Esophagus squamous epithelium (tissue), 5 donors: ENCODE results near the gene NFATC2. TPM values are rescaled to one million over a fixed set of nuclear protein-coding genes. Genes with fewer than 3 reads are reported as not detected.

Experiments
- DNase-seq: peaks from one replicate; lab custom pipeline; 2025; lab: John Stamatoyannopoulos, UW
- H3K27ac ChIP-seq, 4 donors: fragments of 200-600 bp; sonication (generic); one replicate each; pipeline ENCODE4 v1.5.1; 2016 to 2019; ENCODE audit warnings: mild to moderate bottlenecking in 1 of 4
- H3K27me3 ChIP-seq, 4 donors: fragments of 200-600 bp; sonication (generic); 1 replicate in 3 of 4; 2 replicates in 1 of 4; pipeline versions ENCODE4 v1.5.1 to v1.6.0; 2017 to 2021; ENCODE audit warnings: antibody characterized with exemption in 1 of 4
- H3K36me3 ChIP-seq, 3 donors: fragments of 200-600 bp; sonication (generic); one replicate each; pipeline ENCODE4 v1.5.1; 2016 to 2019
- H3K4me1 ChIP-seq, 3 donors: fragments of 200-600 bp; sonication (generic); one replicate each; pipeline ENCODE4 v1.5.1; 2017 to 2019
- H3K4me3 ChIP-seq, 4 donors: fragments of 200-600 bp; sonication (generic); 1 replicate in 3 of 4; 2 replicates in 1 of 4; pipeline ENCODE4 v1.5.1; 2016 to 2019; ENCODE audit warnings: mild to moderate bottlenecking in 2 of 4, moderate library complexity in 1 of 4
- H3K9me3 ChIP-seq, 3 donors: fragments of 200-600 bp; sonication (generic); one replicate each; pipeline ENCODE4 v1.5.1; 2016 to 2019
- CTCF ChIP-seq, 6 experiments: fragments of 450-650 bp in 4 of 6; fragments of 200-600 bp in 2 of 6; sonication (generic) in 2 of 6; IDR thresholded peaks; one replicate each; pipeline ENCODE4 v1.5.1; 2016 to 2019; ENCODE audit warnings: antibody characterized with exemption in 6 of 6, mild to moderate bottlenecking in 4 of 6, moderate library complexity in 4 of 6
- POLR2A ChIP-seq, 4 donors: fragments of 450-650 bp; IDR thresholded peaks; one replicate each; pipeline ENCODE4 v1.6.1; 2017; ENCODE audit warnings: antibody characterized with exemption in 4 of 4, mild to moderate bottlenecking in 4 of 4, moderate library complexity in 3 of 4
- WGBS, 2 donors: methylation state at CpG; one replicate each; pipeline ENCODE4 v1.1.5; 2018; 5-methylcytosine and 5-hydroxymethylcytosine counted together
- intact Hi-C: fragments of 100-400 bp; cut with DNase I; formaldehyde crosslinking; loops from one replicate; pipeline ENCODE4 v1.15.0; 2022
- total RNA-seq, 4 donors: library from RNA; depleted of rRNA; stranded (reverse); fragments of >200 nt; gene quantifications; one replicate each; pipeline ENCODE4 v1.1.0, GENCODE V29; 2016
- donor health status: DM: yes; HTN: yes; CAD: no.

The NFATC2 gene
- total RNA-seq, 4 donors from 2014 or later: 0.83 to 6.7 (median 1.4) TPM

DNA sequence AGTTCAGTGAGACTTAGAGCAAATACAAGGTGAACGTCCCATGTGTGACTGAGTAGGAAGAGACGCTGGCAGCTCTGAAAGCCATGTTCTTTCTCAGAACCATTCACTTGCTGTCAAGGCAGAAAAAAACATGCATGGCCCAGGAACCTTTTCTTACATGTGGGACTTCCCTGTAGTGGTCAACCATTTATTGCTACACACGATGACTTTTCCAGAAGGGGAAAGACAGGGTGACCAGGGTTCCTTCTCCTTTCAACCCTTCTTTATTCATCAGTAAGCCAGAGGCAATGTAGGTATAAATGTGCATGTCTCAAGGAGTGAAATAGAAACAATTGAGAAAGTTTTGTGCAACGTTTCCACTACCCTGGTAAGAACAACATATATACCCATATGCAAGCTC, 189.0 kb downstream of the NFATC2 start:
- WGBS, 2 donors: 58 to 71% methylated on average over 4 of the region's 4 CpGs
- H3K4me3 ChIP-seq: no peak overlapping the region
- intact Hi-C loops: no loop called here
- H3K4me1 ChIP-seq: no peaks in the 10 kb centered on the region
- no peak for TF ChIP-seq CTCF (IDR thresholded peaks at IDR 0.05)
- H3K9me3 ChIP-seq: no peaks in the 10 kb centered on the region
- no peak overlapping the region for H3K27ac ChIP-seq
- no peaks in the 10 kb centered on the region for H3K36me3 ChIP-seq
- no peaks in the 10 kb centered on the region for H3K27me3 ChIP-seq
- no peak for DNase-seq

GRCh38 chr20:51352791-51353190, 189.7 kb downstream of the NFATC2 start:
- TF ChIP-seq CTCF (IDR thresholded peaks at IDR 0.05) (no peak), POLR2A (IDR thresholded peaks at IDR 0.05) (no peak)
- no peaks in the 10 kb centered on the region for H3K36me3 ChIP-seq
- no peak overlapping the region for H3K27ac ChIP-seq
- no peaks in the 10 kb centered on the region for H3K4me1 ChIP-seq
- H3K9me3 ChIP-seq: no peaks in the 10 kb centered on the region
- WGBS, 2 donors: 94 to 95% methylated on average over 10 to 11 of the region's 11 CpGs
- no peak for DNase-seq
- H3K27me3 ChIP-seq: no peaks in the 10 kb centered on the region
- intact Hi-C loops: no loop called here
- H3K4me3 ChIP-seq: no peak overlapping the region

- 33 to 50% methylated on average over 3 to 4 of the region's 6 CpGs for WGBS, 2 donors
- intact Hi-C loops: no loop called here
- no peaks in the 10 kb centered on the region for H3K9me3 ChIP-seq
- peaks cover 0 to 6% (median 0%) of the 10 kb centered on the region in 3 donors for H3K4me1 ChIP-seq
- no peak overlapping the region for H3K27ac ChIP-seq
- no peak overlapping the region for H3K4me3 ChIP-seq
- DNase-seq: no peak
- no peaks in the 10 kb centered on the region for H3K27me3 ChIP-seq
- no peak for TF ChIP-seq POLR2A (IDR thresholded peaks at IDR 0.05)
- no peak for TF ChIP-seq CTCF (IDR thresholded peaks at IDR 0.05)
- no peaks in the 10 kb centered on the region for H3K36me3 ChIP-seq
These were observed 191.4 kb downstream of the NFATC2 start for GRCh38 chr20:51350941-51351631.

DNA sequence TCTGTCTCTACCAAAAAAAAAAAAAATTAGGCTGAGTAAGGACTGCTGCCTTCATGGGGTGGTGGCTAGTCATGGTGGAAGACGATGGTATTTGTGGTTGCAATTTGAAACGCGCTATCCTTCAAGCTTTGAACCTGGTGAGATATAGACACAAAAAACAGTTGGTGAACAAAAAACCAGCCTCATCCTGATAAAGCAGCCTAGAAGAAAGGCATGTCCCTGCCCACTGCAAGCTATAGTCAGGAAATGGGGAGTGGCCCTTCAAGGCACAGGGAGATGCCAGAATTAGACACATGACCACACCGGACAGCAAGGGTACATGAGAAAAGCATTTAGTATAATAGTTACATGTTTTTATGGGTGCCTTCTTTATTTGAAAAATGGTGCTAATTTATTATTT, 193.6 kb downstream of the NFATC2 start:
- no peak for DNase-seq
- H3K4me1 ChIP-seq: peaks cover 0 to 14% (median 6%) of the 10 kb centered on the region in 3 donors
- H3K36me3 ChIP-seq: no peaks in the 10 kb centered on the region
- no peak overlapping the region for H3K4me3 ChIP-seq
- intact Hi-C loops: no loop called here
- TF ChIP-seq POLR2A (IDR thresholded peaks at IDR 0.05): no peak
- no peak for TF ChIP-seq CTCF (IDR thresholded peaks at IDR 0.05)
- H3K27ac ChIP-seq: no peak overlapping the region
- no peaks in the 10 kb centered on the region for H3K27me3 ChIP-seq
- 82 to 85% methylated on average over 4 of the region's 4 CpGs for WGBS, 2 donors
- H3K9me3 ChIP-seq: no peaks in the 10 kb centered on the region

- WGBS, 2 donors: 100% methylated on average over 1 of the region's 1 CpG; no CpG with 5 or more reads in 1 of the 2 donors
- H3K27me3 ChIP-seq: no peaks in the 10 kb centered on the region
- intact Hi-C loops: no loop called here
- TF ChIP-seq CTCF (IDR thresholded peaks at IDR 0.05) (no peak), POLR2A (IDR thresholded peaks at IDR 0.05) (no peak)
- no peaks in the 10 kb centered on the region for H3K36me3 ChIP-seq
- H3K9me3 ChIP-seq: no peaks in the 10 kb centered on the region
- H3K4me1 ChIP-seq: peaks cover 0 to 14% (median 6%) of the 10 kb centered on the region in 3 donors
- H3K4me3 ChIP-seq: no peak overlapping the region
- DNase-seq: no peak
- no peak overlapping the region for H3K27ac ChIP-seq
These were observed 194.7 kb downstream of the NFATC2 start for GRCh38 chr20:51347831-51348230.
